Jurkat, Clone E6-1 (cell line): Measurements from ENCODE around the gene KCNQ5.

ENCODE experiments used
- DNase-seq: peaks from one replicate; pipeline ENCODE4 v3.0.0-alpha.2; 2011; ENCODE audit warnings: low read depth, low spot score
- H3K4me3 ChIP-seq: 2 replicates; pipeline ENCODE4 v1.5.1; 2011; ENCODE audit warnings: mild to moderate bottlenecking, low read length, control low read depth, moderate library complexity

KCNQ5 gene

GRCh38 chr6:72781624-72782023, 159.8 kb downstream of the KCNQ5 start:
- H3K4me3 ChIP-seq: no peak overlapping the region
- no peak for DNase-seq

GRCh38 chr6:72783035-72783434, 161.2 kb downstream of the KCNQ5 start:
- DNase-seq: no peak
- H3K4me3 ChIP-seq: no peak overlapping the region

GRCh38 chr6:72783666-72784065, 161.8 kb downstream of the KCNQ5 start:
- no peak for DNase-seq
- no peak overlapping the region for H3K4me3 ChIP-seq

GRCh38 chr6:72784071-72784470, 162.2 kb downstream of the KCNQ5 start:
- DNase-seq: no peak
- no peak overlapping the region for H3K4me3 ChIP-seq

- DNase-seq: no peak
- H3K4me3 ChIP-seq: no peak overlapping the region
Measured at GRCh38 chr6:72784581-72784980, 162.7 kb downstream of the KCNQ5 start.

GRCh38 chr6:72787391-72788031, 165.6 kb downstream of the KCNQ5 start:
- no peak overlapping the region for H3K4me3 ChIP-seq
- no peak for DNase-seq

- no peak overlapping the region for H3K4me3 ChIP-seq
- DNase-seq: no peak
Measured at GRCh38 chr6:72788188-72788587, 166.3 kb downstream of the KCNQ5 start.

- H3K4me3 ChIP-seq: no peak overlapping the region
- no peak for DNase-seq
Measured at GRCh38 chr6:72789145-72789544, 167.3 kb downstream of the KCNQ5 start.

GRCh38 chr6:72792692-72793091, 170.8 kb downstream of the KCNQ5 start:
- H3K4me3 ChIP-seq: no peak overlapping the region
- DNase-seq: no peak

- DNase-seq: no peak
- H3K4me3 ChIP-seq: no peak overlapping the region
Measured at GRCh38 chr6:72793641-72794395, 172.0 kb downstream of the KCNQ5 start.

- no peak for DNase-seq
- H3K4me3 ChIP-seq: no peak overlapping the region
Measured at GRCh38 chr6:72798196-72798595, 176.3 kb downstream of the KCNQ5 start.

GRCh38 chr6:72809746-72810379, 188.0 kb downstream of the KCNQ5 start:
- DNase-seq: no peak
- H3K4me3 ChIP-seq: no peak overlapping the region

- DNase-seq: no peak
- H3K4me3 ChIP-seq: no peak overlapping the region
Measured at GRCh38 chr6:72810571-72811280, 188.9 kb downstream of the KCNQ5 start.

- no peak overlapping the region for H3K4me3 ChIP-seq
- DNase-seq: no peak
Measured at GRCh38 chr6:72811971-72812421, 190.1 kb downstream of the KCNQ5 start.

- no peak overlapping the region for H3K4me3 ChIP-seq
- DNase-seq: peak; percentile 9
Measured at GRCh38 chr6:72813807-72814596, 192.1 kb downstream of the KCNQ5 start.

GRCh38 chr6:72816022-72816421, 194.2 kb downstream of the KCNQ5 start:
- no peak for DNase-seq
- no peak overlapping the region for H3K4me3 ChIP-seq

GRCh38 chr6:72817208-72817607, 195.3 kb downstream of the KCNQ5 start:
- no peak for DNase-seq
- no peak overlapping the region for H3K4me3 ChIP-seq

GRCh38 chr6:72819609-72820008, 197.7 kb downstream of the KCNQ5 start:
- no peak overlapping the region for H3K4me3 ChIP-seq
- peak; percentile 11 for DNase-seq

GRCh38 chr6:72820153-72820552, 198.3 kb downstream of the KCNQ5 start:
- no peak for DNase-seq
- H3K4me3 ChIP-seq: no peak overlapping the region
